Right lobe of liver (tissue), 6 donors: ENCODE results near the gene DMBX1. TPM values are rescaled to one million over a fixed set of nuclear protein-coding genes. Genes with fewer than 3 reads are reported as not detected.

Source experiments
- ATAC-seq, 4 donors: fragments of 200-7000 bp; cut with Tn5 transposase; one replicate each; pipeline ENCODE4 v1.9.1; 2020; ENCODE audit warnings: mild to moderate bottlenecking in 4 of 4, moderate library complexity in 4 of 4
- DNase-seq, 3 donors: peaks; one replicate each; pipeline ENCODE4 v3.0.0-alpha.2; 2020
- H3K27ac ChIP-seq, 3 donors: fragments of 200-600 bp; one replicate each; pipeline ENCODE4 v1.8.0; 2022
- H3K27me3 ChIP-seq, 2 donors: fragments of 200-600 bp; one replicate each; pipeline ENCODE4 v1.8.0; 2022
- H3K36me3 ChIP-seq, 4 donors: fragments of 200-600 bp; sonication (generic) in 1 of 4; one replicate each; pipeline versions ENCODE4 v1.5.1 to v1.8.0; 2017 to 2022; ENCODE audit warnings: control low read depth in 1 of 4
- H3K4me1 ChIP-seq, 4 donors: fragments of 200-600 bp; sonication (generic) in 1 of 4; one replicate each; pipeline versions ENCODE4 v1.5.1 to v1.8.0; 2017 to 2022; ENCODE audit warnings: control low read depth in 1 of 4
- H3K4me3 ChIP-seq, 3 donors: fragments of 200-600 bp; one replicate each; pipeline ENCODE4 v1.8.0; 2022
- H3K9me3 ChIP-seq, 4 donors: fragments of 200-600 bp; sonication (generic) in 1 of 4; one replicate each; pipeline versions ENCODE4 v1.5.1 to v1.8.0; 2017 to 2022; ENCODE audit warnings: control low read depth in 1 of 4
- CTCF ChIP-seq, 4 donors: fragments of 200-600 bp in 3 of 4; fragments of 450-650 bp in 1 of 4; IDR thresholded peaks; one replicate each; pipeline versions ENCODE4 v1.5.1 to v1.8.0; 2016 to 2022; ENCODE audit warnings: antibody characterized with exemption in 4 of 4, mild to moderate bottlenecking in 2 of 4
- POLR2A ChIP-seq: fragments of 450-650 bp; IDR thresholded peaks from one replicate; pipeline ENCODE4 v1.6.1; 2017; ENCODE audit warnings: antibody characterized with exemption, mild to moderate bottlenecking
- WGBS: methylation state at CpG from one replicate; pipeline ENCODE4 v1.1.6; 2018; ENCODE audit warnings: low coverage, low lambda C conversion rate; ENCODE audit not compliant: insufficient coverage; ENCODE audit errors: missing lambda C conversion rate; 5-methylcytosine and 5-hydroxymethylcytosine counted together
- intact Hi-C, 2 donors: fragments of 100-400 bp; cut with DNase I; formaldehyde crosslinking; loops; one replicate each; pipeline versions ENCODE4 v1.11.2 to v1.14.1; 2022
- total RNA-seq, 6 experiments: library from RNA; depleted of rRNA in 2 of 6; stranded (reverse); fragments of >200 nt in 2 of 6; fragmentation: NEBNext Ultra II Directional in 3 of 6; extraction: Animal tissue kit (Norgen Biotek cat#: 25700) in 3 of 6; gene quantifications; one replicate each; pipeline versions ENCODE4 v1.1.0 to v1.2.4, GENCODE V29; 2016 to 2023
- donor health status: DM: no; HTN: yes; CAD: no.
- donor health status: DM: no; HTN: no; CAD: no.
- donor health status: DM: no; HTN: no; CAD: no.
- donor health status: DM: no; HTN: yes; CAD: no.
- donor health status: DM: no; HTN: yes; CAD: no.

DMBX1 gene
- total RNA-seq, 6 experiments from 2014 or later: not detected

DNA sequence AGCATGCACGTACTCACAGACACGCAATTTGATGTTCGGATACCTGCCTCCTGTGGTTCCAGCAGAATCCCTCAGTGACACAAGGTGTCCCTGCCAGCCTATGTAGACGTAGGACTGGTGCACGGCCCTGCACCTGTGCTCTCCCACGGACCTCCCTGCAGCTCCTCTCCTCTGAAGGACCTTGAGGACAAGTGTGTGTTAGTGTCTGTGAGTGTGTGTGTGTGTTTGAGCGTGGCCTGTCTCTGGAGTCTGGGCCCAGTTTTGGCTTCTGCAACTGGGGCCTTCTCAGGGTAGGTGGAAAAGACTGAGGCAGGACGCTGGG, 22.5 kb upstream of the DMBX1 start:
- peaks cover 0 to 4% of the 10 kb centered on the region in 2 donors for H3K27me3 ChIP-seq
- ATAC-seq: no peak
- H3K36me3 ChIP-seq: no peaks in the 10 kb centered on the region
- intact Hi-C loops: no loop called here
- WGBS: 36% methylated on average over 3 of the region's 8 CpGs
- peak overlapping the region in 1 of 3 donors; percentile 54 for H3K4me3 ChIP-seq
- DNase-seq: no peak
- H3K27ac ChIP-seq: no peak overlapping the region
- TF ChIP-seq CTCF (IDR thresholded peaks at IDR 0.05) (no peak), POLR2A (no peak)
- peaks cover 0 to 7% (median 0%) of the 10 kb centered on the region in 4 donors for H3K4me1 ChIP-seq
- no peaks in the 10 kb centered on the region for H3K9me3 ChIP-seq

- Histone ChIP-seq H3K27ac (no peak overlapping the region), H3K27me3 (peaks cover 0 to 4% of the 10 kb centered on the region in 2 donors), H3K36me3 (no peaks in the 10 kb centered on the region), H3K4me1 (peaks cover 0 to 7% (median 0%) of the 10 kb centered on the region in 4 donors), H3K9me3 (no peaks in the 10 kb centered on the region), H3K4me3 (no peak overlapping the region)
- DNase-seq (no peak), ATAC-seq (no peak)
- TF ChIP-seq POLR2A: no peak
- no peak for TF ChIP-seq CTCF (IDR thresholded peaks at IDR 0.05)
- 56% methylated on average over 4 of the region's 4 CpGs for WGBS
- intact Hi-C loops: no loop called here
These were observed 19.8 kb upstream of the DMBX1 start for GRCh38 chr1:46469881-46470280.

DNA sequence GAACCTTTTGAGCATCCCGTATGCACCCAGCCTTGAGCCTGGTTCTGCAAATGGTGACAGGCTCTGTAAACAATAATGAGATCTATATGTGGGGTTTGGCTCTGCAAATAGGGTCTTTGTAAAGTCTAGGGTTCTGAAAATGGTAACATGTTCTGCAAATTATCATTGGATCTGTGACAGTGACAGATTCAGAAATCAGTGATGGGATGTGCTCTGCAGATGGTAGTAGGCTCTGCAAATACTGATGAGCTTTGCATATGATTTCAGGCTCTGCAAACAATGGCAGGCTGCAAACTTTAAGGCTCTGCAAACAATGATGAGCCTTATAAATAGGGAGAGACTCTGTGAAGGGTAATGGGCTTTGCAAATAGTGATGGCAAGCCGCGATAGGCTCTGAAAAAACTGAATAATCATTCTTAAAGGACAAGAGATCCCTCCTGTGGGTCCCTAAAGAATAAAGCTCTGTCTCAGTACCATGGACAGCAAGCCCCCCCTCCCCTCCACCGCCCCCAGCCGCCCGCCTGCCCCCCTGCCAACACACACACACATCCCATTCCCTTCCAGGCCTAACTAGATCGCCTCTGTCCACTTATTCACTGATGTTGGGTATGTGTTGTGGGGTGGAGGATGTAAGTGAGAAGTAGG, 17.7 kb upstream of the DMBX1 start:
- intact Hi-C loops: no loop called here
- no peaks in the 10 kb centered on the region for H3K36me3 ChIP-seq
- no peak for ATAC-seq
- H3K27me3 ChIP-seq: peaks cover 0 to 3% of the 10 kb centered on the region in 2 donors
- no peak for DNase-seq
- H3K27ac ChIP-seq: no peak overlapping the region
- 40% methylated on average over 6 of the region's 7 CpGs for WGBS
- H3K9me3 ChIP-seq: no peaks in the 10 kb centered on the region
- H3K4me1 ChIP-seq: peaks cover 0 to 3% (median 0%) of the 10 kb centered on the region in 4 donors
- TF ChIP-seq POLR2A (no peak), CTCF (IDR thresholded peaks at IDR 0.05) (no peak)
- H3K4me3 ChIP-seq: no peak overlapping the region

- no peaks in the 10 kb centered on the region for H3K9me3 ChIP-seq
- no peaks in the 10 kb centered on the region for H3K36me3 ChIP-seq
- no peak overlapping the region for H3K27ac ChIP-seq
- H3K4me3 ChIP-seq: no peak overlapping the region
- no peaks in the 10 kb centered on the region for H3K4me1 ChIP-seq
- intact Hi-C loops: no loop called here
- WGBS: 42% methylated on average over 7 of the region's 7 CpGs
- no peak for TF ChIP-seq POLR2A
- TF ChIP-seq CTCF (IDR thresholded peaks at IDR 0.05): no peak
- ATAC-seq: no peak
- H3K27me3 ChIP-seq: no peaks in the 10 kb centered on the region
- no peak for DNase-seq
These were observed 17.0 kb upstream of the DMBX1 start for GRCh38 chr1:46472498-46473181.
